NCI-H1105 (cell line): ENCODE measurements around the gene FNDC11.
"Not testable (repeated sequence)": the region's sequence is repeated elsewhere in the genome, so short reads cannot be mapped to it uniquely, and the experiment has no call there.

Source experiments
- DNase-seq: peaks from one replicate; lab custom pipeline; 2025; lab: John Stamatoyannopoulos, UW

Gene FNDC11

DNA sequence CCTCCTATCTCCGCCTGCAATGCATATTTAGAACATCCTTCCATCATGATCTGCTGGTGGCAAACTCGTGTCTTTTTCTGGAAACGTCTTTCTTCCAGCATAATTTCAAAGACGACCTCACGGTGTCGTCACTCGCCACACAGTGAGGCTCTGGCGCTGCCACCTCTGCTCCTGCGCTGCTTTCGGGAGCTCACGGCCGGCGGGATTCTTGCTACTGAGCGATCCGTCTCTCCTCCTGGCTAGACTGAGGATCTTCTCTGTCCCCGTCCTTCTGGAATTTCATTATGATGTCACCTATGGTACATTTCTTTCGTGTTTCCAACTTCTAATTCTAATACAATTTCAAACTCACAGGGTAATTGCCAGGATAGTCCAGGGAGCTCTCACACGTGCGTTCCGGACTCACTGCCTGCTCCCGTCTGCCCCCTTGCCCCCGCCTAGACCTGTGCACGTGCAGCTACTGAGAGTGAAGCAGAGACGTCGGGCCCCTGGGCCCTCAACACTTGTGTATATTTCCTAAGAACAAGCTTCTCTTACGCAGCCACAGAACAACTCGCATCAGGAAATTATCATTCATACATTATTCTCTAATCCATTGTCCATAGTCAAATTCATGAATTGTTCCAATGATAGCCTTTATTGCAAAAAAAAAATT lies 45.6 kb downstream of the FNDC11 start:
- no peak for DNase-seq

DNA sequence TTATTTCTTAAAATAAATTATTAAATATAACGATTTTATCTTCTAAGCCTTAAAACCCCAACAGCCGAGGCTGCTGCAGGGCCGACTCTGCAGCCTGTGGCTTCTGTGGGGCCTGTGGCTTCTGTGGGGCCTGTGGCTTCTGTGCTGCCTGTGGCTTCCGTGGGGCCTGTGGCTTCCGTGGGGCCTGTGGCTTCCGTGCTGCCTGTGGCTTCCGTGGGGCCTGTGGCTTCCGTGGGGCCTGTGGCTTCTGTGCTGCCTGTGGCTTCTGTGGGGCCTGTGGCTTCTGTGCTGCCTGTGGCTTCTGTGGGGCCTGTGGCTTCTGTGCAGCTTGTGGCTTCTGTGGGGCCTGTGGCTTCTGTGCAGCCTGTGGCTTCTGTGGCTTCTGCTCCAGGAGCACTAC lies 47.7 kb downstream of the FNDC11 start:
- DNase-seq = not testable (repeated sequence)

DNA sequence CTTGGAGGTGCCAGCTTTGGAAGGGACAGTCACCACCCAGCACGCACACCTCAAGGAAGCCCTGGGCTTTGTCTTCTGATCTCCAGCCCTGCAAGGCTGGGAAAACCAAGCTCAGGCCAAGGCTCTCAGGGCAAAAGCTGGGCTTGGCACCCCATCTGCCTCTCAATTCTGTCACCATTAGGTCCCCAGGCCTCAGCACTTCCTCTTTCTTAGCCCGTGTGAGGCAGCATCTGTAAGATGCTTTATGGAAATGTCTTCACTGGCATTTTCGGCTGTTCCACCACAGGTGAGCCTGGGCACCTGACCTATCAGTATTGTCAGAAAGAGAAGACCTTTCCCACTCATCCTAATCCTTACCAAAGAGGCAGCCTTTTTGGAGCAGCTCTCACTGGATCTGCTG lies 48.4 kb downstream of the FNDC11 start:
- no peak for DNase-seq
